ENCODE data around the gene PRPF19.

DNA sequence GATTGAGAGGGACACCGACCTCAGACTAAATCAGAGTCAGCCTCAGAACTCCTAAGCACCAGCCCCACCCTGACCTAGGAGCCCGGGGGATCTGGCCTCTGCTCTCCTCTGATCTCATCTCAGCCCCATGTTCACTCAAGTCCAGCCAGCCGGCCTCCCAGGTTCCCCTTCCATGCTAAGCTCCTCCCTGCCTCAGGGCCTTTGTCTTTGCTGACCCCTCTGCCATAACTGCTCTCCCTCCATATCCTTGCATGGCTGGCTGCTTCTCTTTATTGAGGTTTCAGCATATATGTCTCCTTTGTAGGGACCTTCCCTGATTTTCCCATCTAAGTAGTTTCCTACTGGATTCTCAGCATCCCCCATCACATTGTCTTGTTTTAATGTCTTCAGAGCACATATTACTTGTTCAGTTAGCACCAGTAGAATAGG is 46.4 kb upstream of the PRPF19 start:
- TF ChIP-seq YY1 (IDR thresholded peaks at IDR 0.05; ENCODE audit: insufficient read depth, insufficient read length) (no peak), SUZ12 (IDR thresholded peaks at IDR 0.05; ENCODE audit: extremely low read depth, insufficient read depth, insufficient read length) (no peak), ZNF274 (IDR thresholded peaks at IDR 0.05; ENCODE audit: low read depth, low read length) (no peak)

Measured in NT2/D1 (cell line).